NCI-H345 treated with DMSO at 0.1 percent for 48 hours (cell line): ENCODE results near the gene AK5.
"Not testable (repeated sequence)": the region's sequence is repeated elsewhere in the genome, so short reads cannot be mapped to it uniquely, and the experiment has no call there.

Experiments used
- DNase-seq: peaks from one replicate; lab custom pipeline; 2025; ENCODE audit not compliant: unreplicated experiment; lab: John Stamatoyannopoulos, UW

AK5 gene

GRCh38 chr1:77394166-77394565 lies 112.3 kb downstream of the AK5 start:
- no peak for DNase-seq

GRCh38 chr1:77395051-77395450 lies 113.2 kb downstream of the AK5 start:
- DNase-seq = no peak

- no peak for DNase-seq
These were observed 116.3 kb downstream of the AK5 start for GRCh38 chr1:77398152-77398551.

- DNase-seq = no peak
These were observed 117.6 kb downstream of the AK5 start for GRCh38 chr1:77399250-77400086.

- no peak for DNase-seq
These were observed 119.0 kb downstream of the AK5 start for GRCh38 chr1:77400781-77401180.

GRCh38 chr1:77401384-77401783 lies 119.6 kb downstream of the AK5 start:
- no peak for DNase-seq

- DNase-seq = no peak
These were observed 123.4 kb downstream of the AK5 start for GRCh38 chr1:77405186-77405585.

- peak; percentile 26 for DNase-seq
These were observed 124.8 kb downstream of the AK5 start for GRCh38 chr1:77406661-77407060.

GRCh38 chr1:77407738-77408375 lies 126.0 kb downstream of the AK5 start:
- DNase-seq = no peak

GRCh38 chr1:77408933-77409332 lies 127.1 kb downstream of the AK5 start:
- DNase-seq = not testable (repeated sequence)

- no peak for DNase-seq
These were observed 130.4 kb downstream of the AK5 start for GRCh38 chr1:77412069-77412819.

- DNase-seq = no peak
These were observed 131.2 kb downstream of the AK5 start for GRCh38 chr1:77412820-77413530.

- DNase-seq = no peak
These were observed 131.9 kb downstream of the AK5 start for GRCh38 chr1:77413541-77414335.

- no peak for DNase-seq
These were observed 133.8 kb downstream of the AK5 start for GRCh38 chr1:77415579-77415978.

GRCh38 chr1:77416692-77417450 lies 135.1 kb downstream of the AK5 start:
- DNase-seq = no peak

- DNase-seq = not testable (repeated sequence)
These were observed 136.2 kb downstream of the AK5 start for GRCh38 chr1:77418055-77418454.

GRCh38 chr1:77421504-77422233 lies 139.8 kb downstream of the AK5 start:
- no peak for DNase-seq

- DNase-seq = no peak
These were observed 142.4 kb downstream of the AK5 start for GRCh38 chr1:77424236-77424635.

GRCh38 chr1:77428068-77428467 lies 146.2 kb downstream of the AK5 start:
- DNase-seq = no peak
